Fibroblast of pulmonary artery (primary cell): Measurements from ENCODE around the gene NDUFB2.

Experiments used
- DNase-seq: peaks from one replicate; pipeline ENCODE4 v3.0.0-alpha.2; 2010; ENCODE audit warnings: low read depth
- H3K4me3 ChIP-seq: replicated peaks from 2 replicates; pipeline ENCODE4 v1.5.1; 2011; ENCODE audit warnings: low read depth, mild to moderate bottlenecking, control low read depth, low read length, moderate library complexity
- CTCF ChIP-seq: IDR thresholded peaks from 2 replicates; pipeline ENCODE4 v1.5.1; 2011; ENCODE audit warnings: mild to moderate bottlenecking, control low read depth, low read length, inconsistent platforms; ENCODE audit errors: missing control alignments

Gene NDUFB2

DNA sequence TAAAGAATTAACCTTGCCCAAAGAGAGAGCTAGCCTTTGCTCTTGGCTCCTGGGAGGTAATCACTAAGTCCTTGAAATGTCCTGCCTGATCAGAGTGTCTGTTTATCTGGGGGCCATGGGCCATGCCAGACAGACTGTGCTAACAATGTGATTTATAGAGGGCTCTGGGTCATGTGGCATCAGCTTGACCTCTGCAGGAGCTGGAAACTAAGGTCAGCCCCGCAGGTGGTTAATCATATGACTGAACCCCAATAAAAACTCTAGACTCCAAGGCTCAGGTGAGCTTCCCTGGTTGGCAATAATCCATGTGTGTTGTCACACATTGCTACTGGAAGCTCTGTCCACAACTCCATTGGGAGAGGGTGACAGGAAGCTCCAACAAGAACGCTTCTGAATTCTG is 47.5 kb downstream of the NDUFB2 start:
- H3K4me3 ChIP-seq, result no peak overlapping the region
- no peak for TF ChIP-seq CTCF
- DNase-seq, result no peak

GRCh38 chr7:140745266-140746058 is 49.0 kb downstream of the NDUFB2 start:
- no peak for TF ChIP-seq CTCF
- DNase-seq, result no peak
- no peak overlapping the region for H3K4me3 ChIP-seq

DNA sequence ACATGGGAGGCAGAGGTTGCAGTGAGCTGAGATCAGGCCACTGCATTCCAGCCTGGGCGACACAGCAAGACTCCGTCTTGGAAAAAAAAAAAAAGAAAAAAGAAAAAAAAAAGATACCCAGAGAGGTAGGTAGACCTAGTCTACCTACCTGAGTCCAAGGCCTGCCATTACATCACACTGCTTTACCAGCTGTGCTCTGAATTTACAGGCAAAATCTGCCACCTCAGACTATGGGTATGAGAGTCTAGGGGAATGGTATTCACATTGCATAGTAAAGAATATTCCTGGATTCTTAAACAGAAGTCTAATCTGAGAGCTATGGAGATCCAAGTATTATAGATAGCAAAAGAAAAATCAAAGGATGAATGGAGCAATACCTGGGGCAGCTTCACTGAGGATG is 50.2 kb downstream of the NDUFB2 start:
- H3K4me3 ChIP-seq, result no peak overlapping the region
- DNase-seq, result no peak
- TF ChIP-seq CTCF, result no peak

DNA sequence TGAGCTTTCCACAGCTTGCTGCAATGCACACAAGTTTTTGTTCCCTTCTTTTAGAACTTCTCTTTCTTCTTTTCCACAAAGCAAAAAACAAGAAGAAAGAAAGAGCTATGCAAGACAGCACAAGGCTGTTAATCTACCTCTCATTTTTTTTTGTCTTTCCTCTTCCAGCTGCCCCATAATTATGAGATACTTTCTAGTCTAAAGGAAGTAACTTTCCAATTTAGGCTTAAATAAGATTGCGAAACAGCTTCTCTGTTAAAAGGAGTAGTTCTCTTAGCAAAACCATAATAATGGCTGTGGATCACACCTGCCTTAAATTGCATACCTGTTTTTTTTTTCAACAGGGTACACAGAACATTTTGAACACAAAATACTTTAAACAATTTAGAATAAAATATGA is 56.0 kb downstream of the NDUFB2 start:
- no peak for DNase-seq
- no peak for TF ChIP-seq CTCF
- no peak overlapping the region for H3K4me3 ChIP-seq

- DNase-seq, result no peak
- no peak for TF ChIP-seq CTCF
- H3K4me3 ChIP-seq, result no peak overlapping the region
These were observed 58.0 kb downstream of the NDUFB2 start for GRCh38 chr7:140754506-140754905.
